Loucy (cell line): ENCODE measurements around the gene ANXA3.
A peak's percentile ranks its signal among the peaks of the same experiment; 100 is the strongest.

ENCODE experiments used
- H2AFZ ChIP-seq: fragments of 200-600 bp; sonication (generic); 2 replicates; pipeline ENCODE4 v1.6.0; 2016; ENCODE audit warnings: antibody characterized with exemption, mild to moderate bottlenecking, low read length, moderate library complexity
- H3F3A ChIP-seq: fragments of 200-600 bp; 2 replicates; pipeline ENCODE4 v1.6.0; 2016; ENCODE audit warnings: antibody characterized with exemption, low read depth, mild to moderate bottlenecking
- H3K27me3 ChIP-seq: fragments of 200-600 bp; sonication (generic); 2 replicates; pipeline ENCODE4 v1.6.1; 2014; ENCODE audit warnings: low read length, mild to moderate bottlenecking; ENCODE audit not compliant: insufficient read depth, poor library complexity, severe bottlenecking
- H3K36me3 ChIP-seq: fragments of 200-600 bp; sonication (generic); 2 replicates; pipeline ENCODE4 v1.6.1; 2016; ENCODE audit warnings: low read length; ENCODE audit not compliant: insufficient read depth
- H3K4me1 ChIP-seq: fragments of 200-600 bp; sonication (generic); 2 replicates; pipeline ENCODE4 v1.5.1; 2014; ENCODE audit warnings: low read length, mild to moderate bottlenecking; ENCODE audit not compliant: insufficient read depth, poor library complexity, severe bottlenecking
- H3K4me2 ChIP-seq: fragments of 200-600 bp; sonication (generic); 2 replicates; pipeline ENCODE4 v1.6.0; 2014; ENCODE audit warnings: antibody characterized with exemption, low read length, low read depth, mild to moderate bottlenecking; ENCODE audit not compliant: poor library complexity, severe bottlenecking
- H3K4me3 ChIP-seq: fragments of 200-600 bp; sonication (generic); 2 replicates; pipeline ENCODE4 v1.5.1; 2014; ENCODE audit warnings: low read length, mild to moderate bottlenecking, mixed read lengths; ENCODE audit not compliant: poor library complexity, severe bottlenecking
- H3K79me2 ChIP-seq: fragments of 200-600 bp; sonication (generic); 2 replicates; pipeline ENCODE4 v1.6.1; 2014; ENCODE audit warnings: low read length; ENCODE audit not compliant: insufficient read depth
- H3K9ac ChIP-seq: fragments of 200-600 bp; sonication (generic); 2 replicates; pipeline ENCODE4 v1.6.0; 2014; ENCODE audit warnings: mild to moderate bottlenecking, low read depth, low read length, moderate library complexity; ENCODE audit not compliant: poor library complexity, severe bottlenecking
- H3K9me2 ChIP-seq: fragments of 200-600 bp; sonication (generic); replicated peaks from 2 replicates; pipeline ENCODE4 v1.6.1; 2016; ENCODE audit warnings: low read depth, low read length, mixed read lengths
- H3K9me3 ChIP-seq: fragments of 200-600 bp; sonication (generic); 2 replicates; pipeline ENCODE4 v1.6.1; 2014; ENCODE audit warnings: mild to moderate bottlenecking, antibody characterized with exemption, low read length, low read depth; ENCODE audit not compliant: insufficient read depth
- H4K20me1 ChIP-seq: fragments of 200-600 bp; sonication (generic); 2 replicates; pipeline ENCODE4 v1.6.0; 2014; ENCODE audit warnings: antibody characterized with exemption, low read length, mild to moderate bottlenecking; ENCODE audit not compliant: insufficient read depth, poor library complexity, severe bottlenecking
- EZH2phosphoT487 ChIP-seq: fragments of 200-600 bp; IDR thresholded peaks from 2 replicates; pipeline ENCODE4 v1.6.1; 2018; ENCODE audit warnings: antibody characterized with exemption, mild to moderate bottlenecking, moderate library complexity, borderline replicate concordance
- TF ChIP-seq, protein P1 (sequence below): fragments of 200-600 bp; sonication (generic); conservative IDR thresholded peaks from 2 replicates; pipeline ENCODE4 v1.5.1; 2014; ENCODE audit warnings: mild to moderate bottlenecking, antibody characterized with exemption, low read length

Gene ANXA3

GRCh38 chr4:78612398-78613178 lies 61.0 kb downstream of the ANXA3 start:
- Histone ChIP-seq H3K4me3 (peak overlapping the region; percentile 44), H2AFZ (no peak overlapping the region; the same call in 1 of the 2 replicates), H3K4me1 (peaks cover 92% of the 10 kb centered on the region)

GRCh38 chr4:78613522-78614321 lies 62.2 kb downstream of the ANXA3 start:
- Histone ChIP-seq H3K4me3 (peak overlapping the region; percentile 44), H4K20me1 (no peaks in the 10 kb centered on the region), H3K36me3 (no peaks in the 10 kb centered on the region), H2AFZ (peak overlapping the region; percentile 40), H3K27me3 (no peaks in the 10 kb centered on the region), H3K9ac (peak overlapping the region; percentile 64), H3K4me2 (peak overlapping the region; percentile 74), H3K4me1 (peaks cover 92% of the 10 kb centered on the region), H3F3A (peaks cover 28% of the 10 kb centered on the region), H3K79me2 (no peaks in the 10 kb centered on the region), H3K9me2 (no peaks in the 10 kb centered on the region), H3K9me3 (no peaks in the 10 kb centered on the region)
- TF ChIP-seq, protein P1, sequence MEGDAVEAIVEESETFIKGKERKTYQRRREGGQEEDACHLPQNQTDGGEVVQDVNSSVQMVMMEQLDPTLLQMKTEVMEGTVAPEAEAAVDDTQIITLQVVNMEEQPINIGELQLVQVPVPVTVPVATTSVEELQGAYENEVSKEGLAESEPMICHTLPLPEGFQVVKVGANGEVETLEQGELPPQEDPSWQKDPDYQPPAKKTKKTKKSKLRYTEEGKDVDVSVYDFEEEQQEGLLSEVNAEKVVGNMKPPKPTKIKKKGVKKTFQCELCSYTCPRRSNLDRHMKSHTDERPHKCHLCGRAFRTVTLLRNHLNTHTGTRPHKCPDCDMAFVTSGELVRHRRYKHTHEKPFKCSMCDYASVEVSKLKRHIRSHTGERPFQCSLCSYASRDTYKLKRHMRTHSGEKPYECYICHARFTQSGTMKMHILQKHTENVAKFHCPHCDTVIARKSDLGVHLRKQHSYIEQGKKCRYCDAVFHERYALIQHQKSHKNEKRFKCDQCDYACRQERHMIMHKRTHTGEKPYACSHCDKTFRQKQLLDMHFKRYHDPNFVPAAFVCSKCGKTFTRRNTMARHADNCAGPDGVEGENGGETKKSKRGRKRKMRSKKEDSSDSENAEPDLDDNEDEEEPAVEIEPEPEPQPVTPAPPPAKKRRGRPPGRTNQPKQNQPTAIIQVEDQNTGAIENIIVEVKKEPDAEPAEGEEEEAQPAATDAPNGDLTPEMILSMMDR, result no peak
- no peak for TF ChIP-seq EZH2phosphoT487

More at GRCh38 chr4:78612398-78613178, 61.0 kb downstream of the ANXA3 start:
- no peaks in the 10 kb centered on the region for H3K9me3 ChIP-seq
- H3K9me2 ChIP-seq, result no peaks in the 10 kb centered on the region
- no peak for TF ChIP-seq EZH2phosphoT487
- TF ChIP-seq, protein P1, result peak; percentile 90
- H3K27me3 ChIP-seq, result no peaks in the 10 kb centered on the region
- H3K36me3 ChIP-seq, result no peaks in the 10 kb centered on the region
- no peaks in the 10 kb centered on the region for H3K79me2 ChIP-seq
- H3F3A ChIP-seq, result peaks cover 28% of the 10 kb centered on the region
- peak overlapping the region; percentile 77 for H3K4me2 ChIP-seq
- no peaks in the 10 kb centered on the region for H4K20me1 ChIP-seq
- H3K9ac ChIP-seq, result peak overlapping the region; percentile 64

GRCh38 chr4:78616046-78616498 lies 64.5 kb downstream of the ANXA3 start:
- no peaks in the 10 kb centered on the region for H3K79me2 ChIP-seq
- no peaks in the 10 kb centered on the region for H4K20me1 ChIP-seq
- peaks cover 13% of the 10 kb centered on the region for H3F3A ChIP-seq
- no peak overlapping the region for H3K4me2 ChIP-seq
- peaks cover 78% of the 10 kb centered on the region for H3K4me1 ChIP-seq
- peak overlapping the region; percentile 64 for H3K9ac ChIP-seq
- peak overlapping the region; percentile 78 for H2AFZ ChIP-seq
- no peak overlapping the region for H3K4me3 ChIP-seq
- TF ChIP-seq EZH2phosphoT487, result no peak
- TF ChIP-seq, protein P1, result no peak
- H3K9me3 ChIP-seq, result no peaks in the 10 kb centered on the region
- H3K9me2 ChIP-seq, result no peaks in the 10 kb centered on the region
- H3K36me3 ChIP-seq, result no peaks in the 10 kb centered on the region
- H3K27me3 ChIP-seq, result no peaks in the 10 kb centered on the region
